BLaER1 treated with 17β-estradiol and CSF1 and Interleukin-3, amounts not matched to agents 10 nM and 100 nM (cell line): ENCODE measurements around the gene FEZF1.

ENCODE experiments used
- H3K27ac ChIP-seq, 11 experiments: shearing (Covaris generic); formaldehyde crosslinking; 2 replicates each; pipeline ENCODE4 v1.8.1; 2022
- H3K27me3 ChIP-seq, 11 experiments: shearing (Covaris generic); formaldehyde crosslinking; 2 replicates each; pipeline ENCODE4 v1.8.1; 2022
- H3K36me3 ChIP-seq, 11 experiments: shearing (Covaris generic); formaldehyde crosslinking; 2 replicates each; pipeline ENCODE4 v1.8.1; 2022
- H3K4me1 ChIP-seq, 10 experiments: shearing (Covaris generic); formaldehyde crosslinking; 2 replicates each; pipeline ENCODE4 v1.8.1; 2022
- H3K4me2 ChIP-seq, 11 experiments: shearing (Covaris generic); formaldehyde crosslinking; 2 replicates each; pipeline ENCODE4 v1.8.1; 2022
- H3K4me3 ChIP-seq, 10 experiments: shearing (Covaris generic); formaldehyde crosslinking; 2 replicates each; pipeline ENCODE4 v1.8.1; 2022
- H3K9ac ChIP-seq, 11 experiments: shearing (Covaris generic); formaldehyde crosslinking; 2 replicates each; pipeline ENCODE4 v1.8.1; 2022
- H3K9me3 ChIP-seq, 11 experiments: shearing (Covaris generic); formaldehyde crosslinking; replicated peaks in 1 of 11; 2 replicates each; pipeline ENCODE4 v1.8.1; 2022
- H4K20me1 ChIP-seq, 11 experiments: shearing (Covaris generic); formaldehyde crosslinking; 2 replicates each; pipeline ENCODE4 v1.8.1; 2022
- Cebpa-rat ChIP-seq, 11 experiments: shearing (Covaris generic); IDR thresholded peaks; 2 replicates each; pipeline ENCODE4 v1.8.1; 2022

Gene FEZF1

DNA sequence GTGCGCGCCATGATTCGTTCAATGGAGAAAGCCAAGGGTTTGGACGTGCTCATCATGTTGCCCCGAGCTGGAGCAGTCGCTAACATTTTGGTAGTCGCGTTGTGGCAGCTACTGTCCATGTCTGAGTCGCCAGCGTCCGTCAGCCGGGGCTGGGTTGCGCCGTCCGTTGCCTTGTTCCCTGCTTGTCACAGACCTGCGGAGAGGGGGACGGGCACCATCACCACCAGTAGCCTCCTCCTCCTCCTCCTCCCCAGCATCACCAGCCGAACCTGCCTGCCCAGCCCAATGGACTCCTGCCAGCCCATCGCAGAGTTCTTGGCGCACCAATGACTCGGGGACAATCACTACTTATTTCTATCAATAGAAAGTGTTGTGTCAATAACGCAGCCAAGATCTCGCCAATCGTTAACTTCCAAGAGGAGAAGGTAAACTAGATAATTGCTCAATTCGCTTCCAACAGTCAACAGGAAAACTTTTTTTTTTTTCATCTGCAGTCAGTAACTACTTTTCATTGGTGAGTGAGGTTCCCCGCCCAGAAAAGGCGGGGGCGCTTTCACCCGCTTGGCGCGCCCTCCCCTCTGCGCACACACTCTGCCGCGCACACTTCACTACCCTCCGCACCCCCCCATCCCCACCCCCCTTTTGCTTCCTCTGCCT, at the start of gene FEZF1:
TSS of gene FEZF1 (minus strand) at position 432 of the 657 bp plus-strand sequence. CDS start at position 119, 313 bp downstream.
- H3K9me3 ChIP-seq, result peaks cover 58 to 72% (median 67%) of the 10 kb centered on the region in 11 experiments
- H3K4me1 ChIP-seq, result no peaks in the 10 kb centered on the region
- no peak within 1 kb of the TSS for H3K4me2 ChIP-seq
- TF ChIP-seq Cebpa-rat (IDR thresholded peaks at IDR 0.05), result no peak
- no peaks in the 10 kb centered on the region; a peak in 1 of 22 replicates for H3K36me3 ChIP-seq
- no peaks in the 10 kb centered on the region for H4K20me1 ChIP-seq
- no peak within 1 kb of the TSS for H3K9ac ChIP-seq
- peaks cover 0 to 4% (median 0%) of the 10 kb centered on the region in 11 experiments; a peak in 1 of 22 replicates for H3K27me3 ChIP-seq
- H3K4me3 ChIP-seq, result no peak within 1 kb of the TSS
- H3K27ac ChIP-seq, result no peak within 1 kb of the TSS

GRCh38 chr7:122352454-122352853, 47.9 kb upstream of the FEZF1 start:
- no peak for TF ChIP-seq Cebpa-rat (IDR thresholded peaks at IDR 0.05)
- no peaks in the 10 kb centered on the region for H3K27me3 ChIP-seq
- H3K4me3 ChIP-seq, result no peak overlapping the region
- no peaks in the 10 kb centered on the region for H4K20me1 ChIP-seq
- no peak overlapping the region for H3K27ac ChIP-seq
- no peak overlapping the region for H3K4me2 ChIP-seq
- H3K36me3 ChIP-seq, result no peaks in the 10 kb centered on the region
- no peak overlapping the region for H3K9ac ChIP-seq
- no peaks in the 10 kb centered on the region for H3K4me1 ChIP-seq
- no peaks in the 10 kb centered on the region for H3K9me3 ChIP-seq

- TF ChIP-seq Cebpa-rat (IDR thresholded peaks at IDR 0.05), result no peak
Measured at GRCh38 chr7:122350701-122351100, 46.2 kb upstream of the FEZF1 start.

DNA sequence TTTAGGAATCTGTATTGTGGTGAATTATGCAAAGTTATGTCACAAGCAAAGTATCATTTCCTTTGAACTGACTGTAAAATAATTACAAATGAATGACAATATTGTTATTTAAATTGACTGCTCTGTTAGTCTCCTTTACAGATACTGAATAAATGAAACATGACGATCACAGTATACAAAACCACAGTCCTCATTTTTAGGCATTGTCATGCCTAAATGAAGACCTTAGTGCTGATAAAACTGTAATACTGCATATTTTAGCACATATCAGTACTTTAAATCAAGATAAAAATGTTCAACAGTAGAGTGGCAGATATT, 39.7 kb upstream of the FEZF1 start:
- Histone ChIP-seq H3K27ac (no peak overlapping the region), H3K36me3 (no peaks in the 10 kb centered on the region), H4K20me1 (no peaks in the 10 kb centered on the region), H3K27me3 (no peaks in the 10 kb centered on the region), H3K9ac (no peak overlapping the region), H3K4me3 (no peak overlapping the region), H3K4me2 (no peak overlapping the region), H3K4me1 (no peaks in the 10 kb centered on the region), H3K9me3 (no peaks in the 10 kb centered on the region)
- TF ChIP-seq Cebpa-rat (IDR thresholded peaks at IDR 0.05), result no peak

More at GRCh38 chr7:122350701-122351100, 46.2 kb upstream of the FEZF1 start:
- no peak overlapping the region for H3K4me3 ChIP-seq
- no peaks in the 10 kb centered on the region for H3K27me3 ChIP-seq
- no peaks in the 10 kb centered on the region for H3K36me3 ChIP-seq
- no peaks in the 10 kb centered on the region for H3K9me3 ChIP-seq
- H3K9ac ChIP-seq, result no peak overlapping the region
- no peaks in the 10 kb centered on the region for H3K4me1 ChIP-seq
- H3K27ac ChIP-seq, result no peak overlapping the region
- H3K4me2 ChIP-seq, result no peak overlapping the region
- H4K20me1 ChIP-seq, result no peaks in the 10 kb centered on the region

DNA sequence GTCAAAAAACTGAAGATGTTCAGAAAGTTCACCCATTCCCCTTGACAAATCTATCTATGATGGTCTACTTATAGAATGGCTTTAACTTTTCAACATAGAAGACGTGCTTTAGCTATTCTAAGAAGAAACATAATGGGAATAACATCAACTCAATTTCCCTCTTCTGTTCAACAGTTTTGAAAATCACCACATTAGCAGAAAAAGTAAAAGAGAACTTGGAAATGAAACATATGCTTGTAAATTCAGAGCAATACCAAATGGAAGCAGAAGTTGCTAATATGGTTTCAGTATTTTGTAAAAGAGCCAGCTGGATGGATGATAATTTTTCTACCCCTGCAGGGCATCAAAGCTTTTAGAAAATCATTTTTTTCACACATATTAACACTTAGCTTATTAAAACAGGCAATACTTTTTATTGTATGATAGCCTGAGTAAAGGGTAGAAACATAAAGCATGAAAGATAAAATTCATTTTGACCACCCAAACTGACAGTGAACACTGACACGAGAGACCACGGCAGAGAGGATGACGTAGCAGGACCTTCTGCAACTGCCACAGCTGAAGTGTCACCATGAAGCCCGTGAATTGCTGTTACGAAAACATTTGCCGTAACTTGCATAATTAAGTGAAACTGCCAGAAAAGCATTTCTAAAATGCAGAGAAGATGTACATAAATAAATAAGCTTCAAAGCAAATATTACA, 39.2 kb upstream of the FEZF1 start:
- H4K20me1 ChIP-seq, result no peaks in the 10 kb centered on the region
- H3K4me2 ChIP-seq, result no peak overlapping the region
- H3K4me1 ChIP-seq, result no peaks in the 10 kb centered on the region
- H3K9me3 ChIP-seq, result no peaks in the 10 kb centered on the region
- TF ChIP-seq Cebpa-rat (IDR thresholded peaks at IDR 0.05), result no peak
- no peaks in the 10 kb centered on the region for H3K36me3 ChIP-seq
- no peak overlapping the region for H3K27ac ChIP-seq
- no peak overlapping the region for H3K9ac ChIP-seq
- no peak overlapping the region for H3K4me3 ChIP-seq
- no peaks in the 10 kb centered on the region for H3K27me3 ChIP-seq

DNA sequence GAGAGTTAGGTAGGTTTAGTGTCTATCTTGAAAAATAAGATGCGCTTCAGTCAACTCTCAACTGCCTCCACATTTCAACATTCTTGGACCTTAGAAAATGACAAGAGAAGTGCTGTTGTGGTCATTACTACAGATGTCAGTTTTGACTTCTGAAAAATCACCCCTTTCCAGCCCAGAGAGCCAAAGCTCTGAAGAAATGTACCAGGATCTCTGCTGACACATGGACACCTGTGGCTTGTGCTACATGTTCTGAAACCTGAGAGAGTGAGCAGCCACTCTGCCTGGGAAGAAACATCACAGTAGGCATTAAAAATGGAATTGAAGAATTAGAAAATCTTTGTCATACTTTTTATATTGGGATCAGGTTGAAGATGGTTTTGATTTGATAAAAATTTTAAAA, 35.9 kb upstream of the FEZF1 start:
- H3K36me3 ChIP-seq, result no peaks in the 10 kb centered on the region
- no peaks in the 10 kb centered on the region for H3K9me3 ChIP-seq
- no peaks in the 10 kb centered on the region for H4K20me1 ChIP-seq
- H3K9ac ChIP-seq, result no peak overlapping the region
- H3K4me3 ChIP-seq, result no peak overlapping the region
- no peak overlapping the region for H3K27ac ChIP-seq
- H3K4me2 ChIP-seq, result no peak overlapping the region
- H3K4me1 ChIP-seq, result no peaks in the 10 kb centered on the region
- H3K27me3 ChIP-seq, result no peaks in the 10 kb centered on the region
- no peak for TF ChIP-seq Cebpa-rat (IDR thresholded peaks at IDR 0.05)

DNA sequence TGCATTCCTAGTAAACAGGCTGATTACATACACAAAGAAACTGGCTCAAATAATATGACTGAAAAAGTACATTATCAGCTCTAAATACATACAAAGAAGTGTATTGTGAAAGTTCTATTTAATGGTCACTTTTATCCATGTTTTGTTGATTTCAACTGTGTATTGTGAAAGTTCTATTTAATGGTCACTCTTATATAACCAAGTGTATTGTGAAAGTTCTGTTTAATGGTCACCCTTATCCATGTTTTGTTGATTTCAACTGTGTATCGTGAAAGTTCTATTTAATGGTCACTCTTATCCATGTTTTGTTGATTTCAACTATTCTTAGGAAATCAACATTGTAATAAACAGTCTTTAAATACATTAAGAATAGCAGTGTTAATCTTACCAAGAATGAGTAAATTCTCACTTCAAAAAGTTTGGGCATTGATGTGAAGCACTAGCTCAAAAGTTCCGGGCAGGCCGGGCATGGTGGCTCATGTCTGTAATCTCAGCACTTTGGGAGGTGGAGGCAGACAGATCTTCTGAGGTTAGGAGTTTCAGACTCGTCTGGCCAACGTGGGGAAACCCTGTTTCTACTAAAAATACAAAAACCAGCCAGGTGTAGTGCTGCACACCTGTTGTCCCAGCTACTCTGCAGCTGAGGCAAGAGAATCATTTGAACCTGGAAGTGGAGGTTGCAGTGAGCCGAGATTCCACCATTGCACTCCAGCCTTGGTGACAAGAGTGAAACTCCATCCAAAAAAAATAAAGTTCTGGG, 34.8 kb upstream of the FEZF1 start:
- no peaks in the 10 kb centered on the region for H3K27me3 ChIP-seq
- no peaks in the 10 kb centered on the region for H3K4me1 ChIP-seq
- TF ChIP-seq Cebpa-rat (IDR thresholded peaks at IDR 0.05), result no peak
- H3K4me3 ChIP-seq, result no peak overlapping the region
- H3K9ac ChIP-seq, result no peak overlapping the region
- H3K36me3 ChIP-seq, result no peaks in the 10 kb centered on the region
- no peaks in the 10 kb centered on the region for H4K20me1 ChIP-seq
- H3K27ac ChIP-seq, result no peak overlapping the region
- H3K9me3 ChIP-seq, result no peaks in the 10 kb centered on the region
- no peak overlapping the region for H3K4me2 ChIP-seq

- Histone ChIP-seq H3K27me3 (no peaks in the 10 kb centered on the region), H3K27ac (no peak overlapping the region), H3K4me3 (no peak overlapping the region), H4K20me1 (no peaks in the 10 kb centered on the region), H3K36me3 (no peaks in the 10 kb centered on the region), H3K9ac (no peak overlapping the region), H3K9me3 (no peaks in the 10 kb centered on the region), H3K4me1 (no peaks in the 10 kb centered on the region), H3K4me2 (no peak overlapping the region)
- no peak for TF ChIP-seq Cebpa-rat (IDR thresholded peaks at IDR 0.05)
Measured at GRCh38 chr7:122337011-122337410, 32.5 kb upstream of the FEZF1 start.

- no peaks in the 10 kb centered on the region for H3K36me3 ChIP-seq
- no peak overlapping the region for H3K4me2 ChIP-seq
- no peak overlapping the region for H3K9ac ChIP-seq
- H3K4me3 ChIP-seq, result no peak overlapping the region
- no peaks in the 10 kb centered on the region for H4K20me1 ChIP-seq
- no peaks in the 10 kb centered on the region for H3K27me3 ChIP-seq
- H3K27ac ChIP-seq, result no peak overlapping the region
- H3K9me3 ChIP-seq, result no peaks in the 10 kb centered on the region
- no peaks in the 10 kb centered on the region for H3K4me1 ChIP-seq
- TF ChIP-seq Cebpa-rat (IDR thresholded peaks at IDR 0.05), result no peak
Measured at GRCh38 chr7:122329145-122329802, 24.7 kb upstream of the FEZF1 start.
